ENCODE measurements around the gene UBE2J2. TPM values are rescaled to one million over a fixed set of nuclear protein-coding genes. Genes with fewer than 3 reads are reported as not detected.
A peak's percentile ranks its signal among the peaks of the same experiment; 100 is the strongest.

UBE2J2 gene
- total and polyA plus RNA-seq, 7 donors = 32.4 to 63.6 (median 34.2) TPM

- WGBS, 2 donors = 94 to 96% methylated on average over 28 of the region's 28 CpGs
- Histone ChIP-seq H3K4me3 (no peak overlapping the region), H3K9me3 (no peaks in the 10 kb centered on the region), H3K36me3 (no peaks in the 10 kb centered on the region), H3K4me1 (peaks cover 0 to 47% (median 30%) of the 10 kb centered on the region in 4 donors), H3K27me3 (peaks cover 2 to 20% (median 14%) of the 10 kb centered on the region in 3 donors), H3K27ac (no peak overlapping the region)
- intact Hi-C loops (cut with DNase I) = no loop called here
- TF ChIP-seq POLR2A (IDR thresholded peaks at IDR 0.05) = no peak
- no peak for TF ChIP-seq EP300 (IDR thresholded peaks at IDR 0.05)
- TF ChIP-seq CTCF (IDR thresholded peaks at IDR 0.05) = no peak
- TF ChIP-seq POLR2AphosphoS5 (IDR thresholded peaks at IDR 0.05) = no peak
- DNase-seq = no peak
These were observed 39.4 kb downstream of the UBE2J2 start for GRCh38 chr1:1234180-1234808.

- Histone ChIP-seq H3K9me3 (no peaks in the 10 kb centered on the region), H3K36me3 (peaks cover 1 to 6% (median 3%) of the 10 kb centered on the region in 4 donors), H3K27me3 (peaks cover 0 to 12% (median 6%) of the 10 kb centered on the region in 3 donors), H3K27ac (no peak overlapping the region), H3K4me3 (no peak overlapping the region), H3K4me1 (peaks cover 0 to 54% (median 33%) of the 10 kb centered on the region in 4 donors)
- intact Hi-C loops (cut with DNase I) = no loop called here
- DNase-seq = no peak
- WGBS, 2 donors = 95 to 96% methylated on average over 15 of the region's 15 CpGs
- TF ChIP-seq EP300 (IDR thresholded peaks at IDR 0.05) (no peak), POLR2AphosphoS5 (IDR thresholded peaks at IDR 0.05) (no peak), POLR2A (IDR thresholded peaks at IDR 0.05) (no peak), CTCF (IDR thresholded peaks at IDR 0.05) (no peak)
These were observed 40.1 kb downstream of the UBE2J2 start for GRCh38 chr1:1233567-1233892.

GRCh38 chr1:1232796-1233566, 40.7 kb downstream of the UBE2J2 start:
- Histone ChIP-seq H3K4me3 (peak overlapping the region in 3 of 4 donors; percentile 41 to 100 (median 41)), H3K27ac (peak overlapping the region in 1 of 4 donors; percentile 56), H3K9me3 (no peaks in the 10 kb centered on the region), H3K4me1 (peaks cover 0 to 59% (median 33%) of the 10 kb centered on the region in 4 donors), H3K36me3 (peaks cover 7 to 11% (median 9%) of the 10 kb centered on the region in 4 donors), H3K27me3 (peaks cover 0 to 7% (median under 1%) of the 10 kb centered on the region in 3 donors)
- DNase-seq = no peak
- no peak for TF ChIP-seq EP300 (IDR thresholded peaks at IDR 0.05)
- TF ChIP-seq CTCF (IDR thresholded peaks at IDR 0.05) = no peak
- no peak for TF ChIP-seq POLR2AphosphoS5 (IDR thresholded peaks at IDR 0.05)
- TF ChIP-seq POLR2A (IDR thresholded peaks at IDR 0.05) = no peak
- WGBS, 2 donors = 86 to 94% methylated on average over 98 of the region's 98 CpGs
- intact Hi-C loops (cut with DNase I) = loop anchor here (1.0 kb wide), 1 partner anchor 41 kb away; no protein-coding TSS in a partner anchor

- H3K4me3 ChIP-seq = peak within 1 kb of the TSS; percentile 69 to 100 (median 96)
- peak within 1 kb of the TSS; percentile 92 to 97 (median 96) for H3K27ac ChIP-seq
- H3K36me3 ChIP-seq = peaks cover 13 to 18% (median 15%) of the 10 kb centered on the region in 4 donors
- no peak for TF ChIP-seq POLR2A (IDR thresholded peaks at IDR 0.05)
- no peak for TF ChIP-seq POLR2AphosphoS5 (IDR thresholded peaks at IDR 0.05)
- TF ChIP-seq CTCF (IDR thresholded peaks at IDR 0.05) = no peak
- TF ChIP-seq EP300 (IDR thresholded peaks at IDR 0.05) = no peak
- H3K9me3 ChIP-seq = no peaks in the 10 kb centered on the region
- no peak for DNase-seq
- intact Hi-C loops (cut with DNase I) = loop anchor here (1.0 kb wide), 1 partner anchor 42 kb away; no protein-coding TSS in a partner anchor
- peaks cover 0 to 55% (median 33%) of the 10 kb centered on the region in 4 donors for H3K4me1 ChIP-seq
- WGBS, 2 donors = 8 to 16% methylated on average over 100 of the region's 100 CpGs
- peaks cover 0 to under 1% (median 0%) of the 10 kb centered on the region in 3 donors for H3K27me3 ChIP-seq
These were observed 41.4 kb downstream of the UBE2J2 start, which contains the start of gene B3GALT6 for GRCh38 chr1:1232208-1232795. TSS of gene B3GALT6 (plus strand) at chr1:1232237. CDS start at chr1:1232279, 42 bp downstream.
